Stimulated activated CD4-positive, alpha-beta T cell treated with anti-CD3 and anti-CD28 coated beads, TNF-alpha, amount 100 ng/mL, for 1 hour (primary cell): ENCODE measurements around the gene KCTD3.

Source experiments
- DNase-seq, 3 donors: peaks; one replicate each; pipeline ENCODE4 v3.0.0-alpha.2; 2020; ENCODE audit warnings: low read depth in 3 of 3, low spot score in 1 of 3

The KCTD3 gene

GRCh38 chr1:215566556-215567490, at the start of gene KCTD3:
Gene KCTD3, plus strand, starts transcription at chr1:215567304. Its CDS starts 382 bp downstream, at chr1:215567686.
- peak in 1 of 3 donors; percentile 19 for DNase-seq

DNA sequence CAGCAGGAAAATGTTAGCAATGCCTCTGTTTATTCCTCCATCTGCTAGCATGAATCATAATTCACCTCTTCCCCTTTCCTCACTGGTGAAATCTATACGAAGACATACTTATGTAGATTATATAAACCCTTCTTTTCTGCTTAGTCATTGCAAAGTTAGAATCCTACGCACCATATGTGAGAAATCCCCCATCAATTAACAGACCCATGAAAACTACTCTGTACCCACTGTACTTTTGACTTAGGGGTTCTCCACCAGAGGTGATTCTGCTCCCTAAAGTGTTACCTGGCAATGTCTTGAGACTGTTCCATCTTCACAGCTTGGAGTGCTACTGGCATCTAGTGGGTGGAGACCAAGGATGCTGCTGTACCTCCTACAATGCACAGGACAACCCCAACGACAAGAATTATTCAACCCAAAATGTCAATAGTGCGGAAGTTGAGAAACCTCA, 49.6 kb upstream of the KCTD3 start:
- no peak for DNase-seq

- no peak for DNase-seq
Measured at GRCh38 chr1:215518594-215518993, 48.5 kb upstream of the KCTD3 start.

DNA sequence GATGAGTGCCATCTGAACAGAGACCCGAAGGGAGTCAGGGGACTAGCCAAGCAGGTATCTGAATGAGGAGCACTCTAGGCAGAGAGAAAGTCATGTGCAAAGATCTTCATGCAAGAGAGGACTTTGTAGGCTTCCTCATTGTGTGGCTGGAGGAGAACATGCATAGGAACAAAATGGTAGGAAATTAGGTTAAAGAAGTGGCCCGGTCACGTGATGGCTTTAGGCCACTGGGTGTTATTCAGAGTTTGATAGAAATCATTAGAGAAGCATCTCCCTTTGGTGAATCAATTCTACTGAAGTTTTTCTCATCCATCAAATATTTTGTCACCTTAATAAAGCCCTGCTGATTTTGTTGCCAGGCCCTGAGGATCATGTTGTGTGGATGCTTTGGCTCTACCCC, 45.8 kb upstream of the KCTD3 start:
- no peak for DNase-seq

- no peak for DNase-seq
Measured at GRCh38 chr1:215523128-215523861, 43.8 kb upstream of the KCTD3 start.

GRCh38 chr1:215523906-215524305, 43.2 kb upstream of the KCTD3 start:
- DNase-seq: no peak

DNA sequence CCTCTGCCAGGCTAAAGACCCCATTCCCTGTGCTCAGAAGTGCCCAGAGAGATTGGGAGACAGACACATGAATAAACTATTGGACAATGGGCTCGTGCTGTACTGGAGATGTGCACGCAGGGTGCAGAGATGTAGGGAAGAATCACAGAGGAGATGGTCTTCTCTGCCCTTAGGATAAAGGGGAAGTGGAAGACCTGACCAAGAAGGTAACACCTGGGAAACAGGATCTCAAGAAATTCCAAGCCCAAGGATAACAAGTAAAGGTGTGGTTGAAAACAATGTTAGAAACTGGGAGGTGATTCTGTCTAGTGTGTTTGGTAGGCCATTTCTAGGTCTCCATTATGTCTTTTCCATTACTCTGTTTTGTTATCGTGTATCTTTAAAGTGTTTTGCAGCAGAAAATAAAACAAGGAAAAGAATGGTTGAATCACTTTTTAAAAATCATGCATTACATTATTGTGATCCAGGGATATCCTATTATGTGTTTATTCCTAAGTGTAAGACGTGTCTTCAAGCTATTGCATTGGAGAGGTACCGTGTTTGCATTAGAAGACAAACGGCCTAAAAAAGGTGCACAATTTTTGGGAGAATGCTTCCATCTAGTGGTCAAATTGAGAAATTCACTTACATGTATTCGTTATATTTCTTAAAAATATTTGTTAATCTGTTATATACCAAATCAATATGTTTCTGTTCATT, 40.8 kb upstream of the KCTD3 start:
- DNase-seq: no peak

DNA sequence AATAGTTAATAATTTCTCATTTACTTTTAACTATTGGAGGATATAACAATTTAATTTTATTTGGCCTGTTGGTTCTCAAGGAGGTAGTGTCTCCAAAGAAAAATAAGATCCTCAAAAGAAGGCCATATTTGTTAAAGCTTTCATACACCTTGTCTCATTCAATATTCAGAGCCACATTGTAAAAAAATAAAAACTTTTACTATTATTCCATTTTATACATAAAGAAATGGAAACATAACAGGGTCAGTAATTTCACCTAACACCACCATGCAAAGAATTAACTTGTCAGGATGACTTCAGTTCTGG, 40.3 kb upstream of the KCTD3 start:
- no peak for DNase-seq

- no peak for DNase-seq
Measured at GRCh38 chr1:215529111-215529510, 38.0 kb upstream of the KCTD3 start.

- no peak for DNase-seq
Measured at GRCh38 chr1:215529571-215529970, 37.5 kb upstream of the KCTD3 start.

DNA sequence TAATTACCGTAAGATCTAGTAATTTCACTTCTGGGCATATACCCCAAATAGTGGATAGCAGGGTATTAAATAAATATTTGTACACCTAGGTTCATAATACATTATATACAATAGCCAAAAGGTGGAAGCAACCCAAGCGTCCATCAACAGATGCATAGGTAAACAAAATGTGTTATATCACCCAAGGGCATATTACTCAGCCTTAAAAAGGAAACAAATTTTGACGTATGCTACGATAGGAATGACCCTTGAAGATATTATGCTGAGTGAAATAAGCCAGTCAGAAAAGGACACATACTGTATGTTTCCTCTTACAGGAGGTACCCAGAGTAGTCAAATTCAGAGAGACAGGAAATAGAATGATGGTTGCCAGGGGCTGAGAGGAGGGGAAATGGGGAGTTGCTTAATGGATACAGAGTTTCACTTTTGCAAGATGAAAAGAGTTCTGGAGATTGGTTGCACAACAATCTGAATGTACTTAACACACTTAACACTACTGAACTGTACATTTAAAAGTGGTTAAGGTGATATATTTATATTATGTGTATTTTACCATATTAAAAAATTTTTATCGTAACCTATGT, 36.6 kb upstream of the KCTD3 start:
- no peak for DNase-seq

GRCh38 chr1:215539803-215540570, 27.1 kb upstream of the KCTD3 start:
- no peak for DNase-seq

GRCh38 chr1:215542301-215542700, 24.8 kb upstream of the KCTD3 start:
- no peak for DNase-seq

- no peak for DNase-seq
Measured at GRCh38 chr1:215543191-215543606, 23.9 kb upstream of the KCTD3 start.

- DNase-seq: no peak
Measured at GRCh38 chr1:215543806-215544205, 23.3 kb upstream of the KCTD3 start.

DNA sequence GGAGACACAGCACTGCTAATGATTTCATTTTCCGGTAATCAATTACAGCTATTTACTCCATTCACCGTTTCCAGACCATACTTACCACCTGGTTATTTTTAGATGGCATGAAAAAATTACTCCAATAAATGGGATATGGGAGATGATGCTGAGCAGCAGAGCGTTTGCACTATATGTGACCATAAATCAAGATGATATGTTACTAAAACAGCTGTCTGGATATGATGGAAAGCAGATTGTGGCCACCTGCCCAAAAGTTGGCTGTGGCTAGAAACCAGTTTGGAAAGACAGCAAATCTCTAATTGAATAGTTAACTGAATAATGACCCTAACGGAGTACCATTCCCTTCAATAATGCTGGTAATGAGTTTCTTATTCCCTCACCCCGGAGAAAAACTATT, 22.5 kb upstream of the KCTD3 start:
- DNase-seq: no peak

- DNase-seq: no peak
Measured at GRCh38 chr1:215545096-215545495, 22.0 kb upstream of the KCTD3 start.

DNA sequence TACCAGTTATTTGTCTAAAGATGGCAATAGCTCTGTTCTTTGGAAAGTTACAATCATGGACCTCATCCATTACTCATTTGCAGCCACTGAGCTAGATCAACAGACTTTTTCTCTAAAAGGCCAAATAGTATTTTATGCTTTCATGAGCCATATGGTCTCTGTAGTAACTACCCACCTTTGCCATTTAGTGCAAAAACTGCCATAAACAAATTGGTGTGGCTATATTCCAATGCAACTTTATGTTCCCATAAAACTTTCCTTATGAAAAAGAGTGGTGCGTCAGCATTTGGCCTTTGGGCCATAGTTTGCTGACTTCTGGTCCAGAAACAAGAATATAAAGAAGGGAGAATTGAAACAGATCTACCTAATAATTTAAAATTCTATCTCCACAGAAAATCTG, 20.1 kb upstream of the KCTD3 start:
- DNase-seq: no peak

DNA sequence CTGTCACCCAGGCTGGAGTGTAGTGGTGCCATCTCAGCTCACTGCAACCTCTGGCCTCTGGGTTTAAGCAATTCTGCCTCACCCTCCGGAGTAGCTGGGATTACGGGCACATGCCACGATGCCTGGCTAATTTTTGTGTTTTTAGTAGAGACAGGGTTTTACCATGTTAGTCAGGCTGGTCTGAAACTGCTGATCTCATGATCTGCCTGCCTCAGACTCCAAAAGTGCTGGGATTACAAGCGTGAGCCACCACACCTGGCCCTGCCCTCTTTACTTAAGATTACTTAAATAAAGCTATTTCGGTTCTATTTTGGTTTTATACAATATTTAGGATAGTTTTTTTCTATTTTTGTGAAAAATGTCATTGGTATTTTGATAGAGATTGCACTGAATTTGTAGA, 15.3 kb upstream of the KCTD3 start:
- no peak for DNase-seq

GRCh38 chr1:215554865-215555264, 12.2 kb upstream of the KCTD3 start:
- no peak for DNase-seq

- no peak for DNase-seq
Measured at GRCh38 chr1:215555531-215555930, 11.6 kb upstream of the KCTD3 start.
